ENCODE data around the gene NDUFS4. TPM values are rescaled to one million over a fixed set of nuclear protein-coding genes. Genes with fewer than 3 reads are reported as not detected.
"Not testable (repeated sequence)": the region's sequence is repeated elsewhere in the genome, so short reads cannot be mapped to it uniquely, and the experiment has no call there.

The NDUFS4 gene
- total RNA-seq, 2 donors from 2014 or later = 87.3 to 97.2 TPM

GRCh38 chr5:53681079-53681478 is 120.6 kb downstream of the NDUFS4 start:
- DNase-seq (ENCODE audit: low spot score) = no peak
- no peaks in the 10 kb centered on the region for H3K27me3 ChIP-seq (replicated peaks; ENCODE audit: insufficient read depth)
- H3K4me1 ChIP-seq (replicated peaks) = no peaks in the 10 kb centered on the region
- no peaks in the 10 kb centered on the region for H3K36me3 ChIP-seq
- H3K9me3 ChIP-seq = no peaks in the 10 kb centered on the region
- H3K27ac ChIP-seq = no peak overlapping the region
- intact Hi-C loops (cut with DNase I) = no loop called here
- WGBS = 100% methylated on average over 1 of the region's 1 CpG
- TF ChIP-seq POLR2A (IDR thresholded peaks at IDR 0.05) (no peak), POLR2AphosphoS5 (IDR thresholded peaks at IDR 0.05) (no peak), CTCF (IDR thresholded peaks at IDR 0.05) (no peak)
- no peak overlapping the region for H3K4me3 ChIP-seq

GRCh38 chr5:53691014-53691413 is 130.6 kb downstream of the NDUFS4 start:
- TF ChIP-seq POLR2AphosphoS5 (IDR thresholded peaks at IDR 0.05) (no peak), CTCF (IDR thresholded peaks at IDR 0.05) (no peak), POLR2A (IDR thresholded peaks at IDR 0.05) (no peak)
- Histone ChIP-seq H3K9me3 (no peaks in the 10 kb centered on the region), H3K27ac (no peak overlapping the region), H3K4me3 (no peak overlapping the region), H3K36me3 (no peaks in the 10 kb centered on the region), H3K4me1 (replicated peaks) (no peaks in the 10 kb centered on the region), H3K27me3 (replicated peaks; ENCODE audit: insufficient read depth) (no peaks in the 10 kb centered on the region)
- intact Hi-C loops (cut with DNase I) = no loop called here
- DNase-seq (ENCODE audit: low spot score) = no peak

GRCh38 chr5:53694520-53695022 is 134.1 kb downstream of the NDUFS4 start:
- Histone ChIP-seq H3K9me3 (no peaks in the 10 kb centered on the region), H3K4me3 (no peak overlapping the region), H3K4me1 (replicated peaks) (no peaks in the 10 kb centered on the region), H3K36me3 (no peaks in the 10 kb centered on the region), H3K27ac (no peak overlapping the region), H3K27me3 (replicated peaks; ENCODE audit: insufficient read depth) (no peaks in the 10 kb centered on the region)
- DNase-seq (ENCODE audit: low spot score) = no peak
- TF ChIP-seq POLR2AphosphoS5 (IDR thresholded peaks at IDR 0.05) (no peak), POLR2A (IDR thresholded peaks at IDR 0.05) (no peak), CTCF (IDR thresholded peaks at IDR 0.05) (no peak)
- intact Hi-C loops (cut with DNase I) = no loop called here
- WGBS = 56% methylated on average over 1 of the region's 1 CpG

GRCh38 chr5:53710405-53710804 is 150.0 kb downstream of the NDUFS4 start:
- intact Hi-C loops (cut with DNase I); DNase-seq (ENCODE audit: low spot score); H3K36me3 ChIP-seq; H3K9me3 ChIP-seq; H3K4me1 ChIP-seq (replicated peaks); H3K4me3 ChIP-seq; H3K27me3 ChIP-seq (replicated peaks; ENCODE audit: insufficient read depth); H3K27ac ChIP-seq: not testable (repeated sequence)
- 94% methylated on average over 1 of the region's 1 CpG for WGBS

- Histone ChIP-seq H3K4me1 (replicated peaks) (no peaks in the 10 kb centered on the region), H3K4me3 (no peak overlapping the region), H3K9me3 (no peaks in the 10 kb centered on the region), H3K36me3 (no peaks in the 10 kb centered on the region), H3K27ac (no peak overlapping the region), H3K27me3 (replicated peaks; ENCODE audit: insufficient read depth) (no peaks in the 10 kb centered on the region)
- intact Hi-C loops (cut with DNase I) = no loop called here
- no peak for TF ChIP-seq POLR2A (IDR thresholded peaks at IDR 0.05)
- no peak for TF ChIP-seq CTCF (IDR thresholded peaks at IDR 0.05)
- TF ChIP-seq POLR2AphosphoS5 (IDR thresholded peaks at IDR 0.05) = no peak
- 95% methylated on average over 4 of the region's 4 CpGs for WGBS
- no peak for DNase-seq (ENCODE audit: low spot score)
These were observed 151.9 kb downstream of the NDUFS4 start for GRCh38 chr5:53712327-53712726.

Data from prostate gland (tissue), 2 donors.